Vagina (tissue), 2 donors: Measurements from ENCODE around the gene TARS2.

Source experiments
- CTCF ChIP-seq, 3 experiments: fragments of 450-650 bp in 2 of 3; fragments of 200-600 bp in 1 of 3; sonication (generic) in 1 of 3; IDR thresholded peaks; one replicate each; pipeline ENCODE4 v1.5.1; 2017 to 2019; ENCODE audit warnings: antibody characterized with exemption in 3 of 3, mild to moderate bottlenecking in 2 of 3, moderate library complexity in 2 of 3
- POLR2A ChIP-seq, 2 donors: fragments of 450-650 bp; IDR thresholded peaks; one replicate each; pipeline ENCODE4 v1.6.1; 2017; ENCODE audit warnings: antibody characterized with exemption in 2 of 2, mild to moderate bottlenecking in 2 of 2, moderate library complexity in 2 of 2

- TF ChIP-seq CTCF (IDR thresholded peaks at IDR 0.05): no peak
- no peak for TF ChIP-seq POLR2A (IDR thresholded peaks at IDR 0.05)
These were observed 7.3 kb upstream of the TARS2 start for GRCh38 chr1:150479927-150480352.
